Esophagus muscularis mucosa (tissue), 4 donors: ENCODE results near the gene PML. TPM values are rescaled to one million over a fixed set of nuclear protein-coding genes. Genes with fewer than 3 reads are reported as not detected.
A peak's percentile ranks its signal among the peaks of the same experiment; 100 is the strongest.

Experiments
- DNase-seq: peaks from one replicate; pipeline ENCODE4 v3.0.0-alpha.2; 2017; ENCODE audit errors: extremely low spot score
- H3K27ac ChIP-seq, 4 donors: fragments of 200-600 bp; sonication (generic); replicated peaks in 1 of 4; 1 replicate in 3 of 4; 2 replicates in 1 of 4; pipeline ENCODE4 v1.5.1; 2016 to 2019; ENCODE audit warnings: mild to moderate bottlenecking in 1 of 4
- H3K27me3 ChIP-seq, 4 donors: fragments of 200-600 bp; sonication (generic); one replicate each; pipeline versions ENCODE4 v1.5.1 to v1.6.0; 2016 to 2019
- H3K36me3 ChIP-seq, 4 donors: fragments of 200-600 bp; sonication (generic); one replicate each; pipeline ENCODE4 v1.5.1; 2016 to 2019
- H3K4me1 ChIP-seq, 4 donors: fragments of 200-600 bp; sonication (generic); one replicate each; pipeline ENCODE4 v1.5.1; 2016 to 2019
- H3K4me3 ChIP-seq, 4 donors: fragments of 200-600 bp; sonication (generic); 1 replicate in 2 of 4; 2 replicates in 2 of 4; pipeline ENCODE4 v1.5.1; 2016 to 2019; ENCODE audit warnings: mild to moderate bottlenecking in 4 of 4, moderate library complexity in 1 of 4
- H3K9me3 ChIP-seq, 4 donors: fragments of 200-600 bp; sonication (generic); 1 replicate in 3 of 4; 2 replicates in 1 of 4; pipeline ENCODE4 v1.5.1; 2016 to 2019
- CTCF ChIP-seq, 3 experiments: fragments of 200-600 bp in 2 of 3; fragments of 450-650 bp in 1 of 3; sonication (generic) in 2 of 3; IDR thresholded peaks; one replicate each; pipeline ENCODE4 v1.5.1; 2017 to 2019; ENCODE audit warnings: antibody characterized with exemption in 3 of 3, mild to moderate bottlenecking in 2 of 3, moderate library complexity in 1 of 3
- EP300 ChIP-seq: sonication (generic); formaldehyde crosslinking; IDR thresholded peaks from one replicate; pipeline ENCODE4 v1.6.1; 2017; ENCODE audit warnings: antibody characterized with exemption
- POLR2A ChIP-seq: fragments of 450-650 bp; IDR thresholded peaks from one replicate; pipeline ENCODE4 v1.6.1; 2017; ENCODE audit warnings: antibody characterized with exemption, moderate library complexity, mild to moderate bottlenecking, low read depth
- POLR2AphosphoS5 ChIP-seq, 2 donors: sonication (generic); formaldehyde crosslinking; IDR thresholded peaks; one replicate each; pipeline ENCODE4 v1.6.1; 2017; ENCODE audit warnings: antibody characterized with exemption in 2 of 2
- whole genome bisulfite sequencing: methylation state at CpG from one replicate; pipeline ENCODE4 v1.1.5; 2018; 5-methylcytosine and 5-hydroxymethylcytosine counted together
- intact Hi-C: fragments of 100-400 bp; cut with DNase I; formaldehyde crosslinking; loops from one replicate; pipeline ENCODE4 v1.15.1; 2023
- total RNA-seq, 4 donors: library from RNA; depleted of rRNA; stranded (reverse); fragments of >200 nt; gene quantifications; one replicate each; pipeline versions ENCODE4 v1.1.0 to v1.2.1, GENCODE V29; 2016

The PML gene
- total RNA-seq, 4 donors from 2014 or later = 48.0 to 61.6 (median 57.2) TPM

- Histone ChIP-seq H3K27me3 (no peaks in the 10 kb centered on the region), H3K36me3 (peaks cover 0 to 48% (median 41%) of the 10 kb centered on the region in 4 donors), H3K9me3 (no peaks in the 10 kb centered on the region), H3K4me1 (peaks cover 36 to 58% (median 51%) of the 10 kb centered on the region in 4 donors), H3K4me3 (no peak overlapping the region), H3K27ac (peak overlapping the region; percentile 51 to 68 (median 54))
- 82% methylated on average over 15 of the region's 31 CpGs for WGBS
- intact Hi-C loops = loop anchor here (5.0 kb wide), 1 partner anchor 62 kb away; no protein-coding TSS in a partner anchor
- no peak for DNase-seq
- no peak for TF ChIP-seq POLR2A
- TF ChIP-seq EP300 = no peak
- TF ChIP-seq CTCF (IDR thresholded peaks at IDR 0.05) = no peak
- no peak for TF ChIP-seq POLR2AphosphoS5 (IDR thresholded peaks at IDR 0.05)
Observed at GRCh38 chr15:74044267-74045110, 50.0 kb downstream of the PML start.

- DNase-seq = no peak
- H3K9me3 ChIP-seq = no peaks in the 10 kb centered on the region
- intact Hi-C loops = loop anchor here (5.0 kb wide), 1 partner anchor 63 kb away; no protein-coding TSS in a partner anchor
- H3K27me3 ChIP-seq = no peaks in the 10 kb centered on the region
- peaks cover 33 to 55% (median 48%) of the 10 kb centered on the region in 4 donors for H3K4me1 ChIP-seq
- TF ChIP-seq POLR2AphosphoS5 (IDR thresholded peaks at IDR 0.05) = no peak
- no peak for TF ChIP-seq CTCF (IDR thresholded peaks at IDR 0.05)
- peak overlapping the region in 1 of 4 donors; percentile 55 for H3K27ac ChIP-seq
- peaks cover 0 to 48% (median 41%) of the 10 kb centered on the region in 4 donors for H3K36me3 ChIP-seq
- no peak overlapping the region for H3K4me3 ChIP-seq
Observed at GRCh38 chr15:74045184-74045583, 50.7 kb downstream of the PML start.

GRCh38 chr15:74045636-74046274 is 51.2 kb downstream of the PML start:
- TF ChIP-seq POLR2AphosphoS5 (IDR thresholded peaks at IDR 0.05) (no peak), EP300 (no peak), POLR2A (no peak), CTCF (IDR thresholded peaks at IDR 0.05) (no peak)
- intact Hi-C loops = loop anchor here (5.0 kb wide), 1 partner anchor 63 kb away; no protein-coding TSS in a partner anchor
- H3K4me1 ChIP-seq = peaks cover 31 to 55% (median 49%) of the 10 kb centered on the region in 4 donors
- WGBS = 93% methylated on average over 5 of the region's 7 CpGs
- no peak overlapping the region for H3K4me3 ChIP-seq
- H3K27me3 ChIP-seq = no peaks in the 10 kb centered on the region
- no peaks in the 10 kb centered on the region for H3K9me3 ChIP-seq
- no peak overlapping the region for H3K27ac ChIP-seq
- DNase-seq = no peak
- peaks cover 0 to 48% (median 41%) of the 10 kb centered on the region in 4 donors for H3K36me3 ChIP-seq

- Histone ChIP-seq H3K4me3 (no peak overlapping the region), H3K9me3 (no peaks in the 10 kb centered on the region), H3K4me1 (peaks cover 27 to 57% (median 50%) of the 10 kb centered on the region in 4 donors), H3K27me3 (no peaks in the 10 kb centered on the region), H3K36me3 (peaks cover 0 to 43% (median 38%) of the 10 kb centered on the region in 4 donors), H3K27ac (no peak overlapping the region)
- no peak for TF ChIP-seq CTCF (IDR thresholded peaks at IDR 0.05)
- no peak for TF ChIP-seq EP300
- no peak for TF ChIP-seq POLR2A
- TF ChIP-seq POLR2AphosphoS5 (IDR thresholded peaks at IDR 0.05) = no peak
- DNase-seq = no peak
- intact Hi-C loops = loop anchor here (5.0 kb wide), 1 partner anchor 64 kb away; no protein-coding TSS in a partner anchor
- WGBS = 91% methylated on average over 6 of the region's 7 CpGs
Observed at GRCh38 chr15:74046275-74046674, 51.8 kb downstream of the PML start.
